Stimulated activated CD8-positive, alpha-beta memory T cell treated with anti-CD3 and anti-CD28 coated beads, Interleukin-4, amount 100 ng/mL, for 48 hours (primary cell): ENCODE measurements around the gene TUBB8B.
"Not testable (repeated sequence)": the region's sequence is repeated elsewhere in the genome, so short reads cannot be mapped to it uniquely, and the experiment has no call there.

ENCODE experiments used
- DNase-seq: peaks from one replicate; pipeline ENCODE4 v3.0.0-alpha.2; 2020

TUBB8B gene

DNA sequence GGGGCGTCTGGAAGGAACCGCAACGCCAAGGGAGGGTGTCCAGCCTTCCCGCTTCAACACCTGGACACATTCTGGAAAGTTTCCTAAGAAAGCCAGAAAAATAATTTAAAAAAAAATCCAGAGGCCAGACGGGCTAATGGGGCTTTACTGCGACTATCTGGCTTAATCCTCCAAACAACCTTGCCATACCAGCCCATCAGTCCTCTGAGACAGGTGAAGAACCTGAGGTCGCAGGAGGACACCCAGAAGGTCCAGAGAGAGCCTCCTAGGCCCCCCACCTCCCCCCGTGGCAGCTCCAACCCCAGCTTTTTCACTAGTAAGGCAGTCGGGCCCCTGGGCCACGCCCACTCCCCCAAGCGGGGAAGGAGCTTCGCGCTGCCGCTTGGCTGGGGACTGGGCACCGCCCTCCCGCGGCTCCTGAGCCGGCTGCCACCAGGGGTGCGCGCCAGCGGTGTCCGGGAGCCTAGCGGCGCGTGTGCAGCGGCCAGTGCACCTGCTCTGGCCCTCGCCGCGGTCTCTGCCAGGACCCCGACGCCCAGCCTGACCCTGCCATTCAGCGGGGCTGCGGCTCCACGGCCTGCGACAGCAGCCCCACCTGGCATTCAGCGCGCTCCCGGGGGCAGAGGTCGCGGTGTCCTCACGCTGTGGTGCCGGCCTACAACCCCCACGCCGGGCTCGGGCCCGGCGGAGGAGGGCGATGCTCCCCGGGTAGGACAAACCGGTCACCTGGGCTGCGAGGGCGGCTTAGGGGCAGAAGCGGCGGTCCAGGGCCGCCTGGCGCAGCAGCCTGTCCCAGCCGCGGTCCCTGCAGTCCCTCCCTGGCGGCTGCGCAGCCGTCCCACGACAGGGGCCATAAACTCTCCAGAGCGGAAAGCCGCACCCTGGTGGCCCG lies 37.8 kb downstream of the TUBB8B start:
- DNase-seq = not testable (repeated sequence)

DNA sequence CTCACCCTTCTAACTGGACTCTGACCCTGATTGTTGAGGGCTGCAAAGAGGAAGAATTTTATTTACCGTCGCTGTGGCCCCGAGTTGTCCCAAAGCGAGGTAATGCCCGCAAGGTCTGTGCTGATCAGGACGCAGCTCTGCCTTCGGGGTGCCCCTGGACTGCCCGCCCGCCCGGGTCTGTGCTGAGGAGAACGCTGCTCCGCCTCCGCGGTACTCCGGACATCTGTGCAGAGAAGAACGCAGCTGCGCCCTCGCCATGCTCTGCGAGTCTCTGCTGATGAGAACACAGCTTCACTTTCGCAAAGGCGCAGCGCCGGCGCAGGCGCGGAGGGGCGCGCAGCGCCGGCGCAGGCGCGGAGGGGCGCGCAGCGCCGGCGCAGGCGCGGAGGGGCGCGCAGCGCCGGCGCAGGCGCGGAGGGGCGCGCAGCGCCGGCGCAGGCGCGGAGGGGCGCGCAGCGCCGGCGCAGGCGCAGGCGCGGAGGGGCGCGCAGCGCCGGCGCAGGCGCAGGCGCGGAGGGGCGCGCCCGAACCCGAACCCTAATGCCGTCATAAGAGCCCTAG lies 38.7 kb downstream of the TUBB8B start:
- not testable (repeated sequence) for DNase-seq

DNA sequence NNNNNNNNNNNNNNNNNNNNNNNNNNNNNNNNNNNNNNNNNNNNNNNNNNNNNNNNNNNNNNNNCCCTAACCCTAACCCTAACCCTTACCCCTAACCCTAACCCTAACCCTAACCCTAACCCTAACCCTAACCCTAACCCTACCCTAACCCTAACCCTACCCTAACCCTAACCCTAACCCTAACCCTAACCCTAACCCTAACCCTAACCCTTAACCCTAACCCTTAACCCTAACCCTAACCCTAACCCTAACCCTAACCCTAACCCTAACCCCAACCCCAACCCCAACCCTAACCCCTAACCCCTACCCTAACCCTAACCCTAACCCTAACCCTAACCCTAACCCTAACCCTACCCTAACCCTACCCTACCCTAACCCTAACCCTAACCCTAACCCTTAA lies 39.5 kb downstream of the TUBB8B start:
- DNase-seq = not testable (repeated sequence)
